ENCODE results near the gene MYL11.

DNA sequence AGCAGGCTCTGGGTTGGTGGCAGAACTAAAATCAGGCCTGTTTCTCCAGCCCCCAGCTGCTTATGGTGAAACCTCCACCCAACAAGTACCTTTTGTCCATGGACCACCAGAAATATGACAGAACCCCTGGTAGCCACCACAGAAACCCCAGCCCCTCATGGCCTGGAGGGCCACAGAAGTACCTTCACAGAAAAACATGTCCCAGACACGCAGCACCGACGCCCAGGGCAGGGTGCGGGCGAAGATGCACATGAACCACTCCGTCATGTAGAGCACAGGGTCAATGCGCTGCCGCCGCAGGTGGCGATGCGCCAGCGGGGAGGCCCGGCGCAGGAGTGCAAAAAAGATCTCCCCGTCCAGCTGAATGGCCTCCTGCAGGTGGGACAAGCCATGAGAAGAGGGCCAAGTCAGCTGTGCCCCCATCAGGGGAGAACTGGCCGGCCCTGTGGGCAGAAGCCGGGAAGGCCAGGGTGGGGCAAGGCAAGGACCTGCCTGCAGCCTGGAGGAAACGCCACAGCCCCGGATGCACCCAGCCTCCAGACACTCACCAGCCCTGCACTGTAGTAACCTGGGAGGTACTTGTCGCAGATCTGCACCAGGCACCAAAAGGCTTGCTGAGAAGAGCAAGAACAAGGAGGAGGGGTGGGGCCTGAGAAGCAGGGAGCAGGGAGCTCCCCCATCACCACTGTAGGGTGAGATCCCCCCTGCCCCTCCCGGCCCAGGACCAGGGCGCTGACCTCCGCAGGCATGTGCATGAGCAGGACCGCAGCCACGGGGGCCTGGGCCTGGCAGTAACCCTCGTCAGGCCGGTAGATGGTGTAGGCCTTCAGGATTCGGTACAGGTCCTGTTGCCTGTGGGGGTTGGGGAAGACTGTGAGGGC, 15.4 kb upstream of the MYL11 start:
- no peak for TF ChIP-seq EZH2 (IDR thresholded peaks at IDR 0.05; ENCODE audit: borderline replicate concordance, low read depth, low read length, severe bottlenecking)
- no peak for TF ChIP-seq CTCF (IDR thresholded peaks at IDR 0.05; ENCODE audit: borderline replicate concordance, extremely low read depth, low read length, poor library complexity, severe bottlenecking)
